Measurements from ENCODE around the gene DYNLT4.
"Not testable (repeated sequence)": the region's sequence is repeated elsewhere in the genome, so short reads cannot be mapped to it uniquely, and the experiment has no call there.

The DYNLT4 gene

DNA sequence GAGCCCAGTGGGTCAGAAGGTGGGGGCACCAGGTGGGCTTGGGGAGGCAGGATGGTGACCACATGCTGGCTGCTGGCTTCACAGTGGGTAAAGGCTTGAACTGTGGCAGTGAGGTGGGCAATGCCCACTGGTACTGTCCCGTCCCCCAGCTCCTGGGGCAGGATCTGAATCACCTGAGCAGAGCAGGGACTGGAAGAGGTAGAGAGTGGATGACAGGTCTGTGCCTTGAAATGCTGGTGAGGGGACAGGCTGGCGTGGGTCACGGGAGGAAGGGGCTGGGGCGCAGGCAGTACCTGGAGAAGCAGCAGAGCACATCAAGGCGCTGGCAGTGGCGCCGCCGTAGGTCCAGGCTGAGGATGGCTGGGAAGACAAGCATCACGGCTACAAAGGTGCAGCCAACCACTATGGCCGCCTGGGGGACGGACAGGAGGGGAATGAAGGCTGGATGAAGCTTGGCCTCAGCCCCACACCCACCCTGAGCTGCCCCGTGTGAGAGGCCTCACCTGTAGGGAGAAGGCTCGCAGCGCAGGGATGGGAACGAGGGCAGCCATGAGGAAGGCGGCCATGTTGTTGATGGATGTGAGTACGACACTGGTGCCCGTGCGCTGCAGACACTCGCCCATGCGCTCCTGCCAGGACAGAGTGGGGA is 21.0 kb upstream of the DYNLT4 start:
- no peak for DNase-seq

DNA sequence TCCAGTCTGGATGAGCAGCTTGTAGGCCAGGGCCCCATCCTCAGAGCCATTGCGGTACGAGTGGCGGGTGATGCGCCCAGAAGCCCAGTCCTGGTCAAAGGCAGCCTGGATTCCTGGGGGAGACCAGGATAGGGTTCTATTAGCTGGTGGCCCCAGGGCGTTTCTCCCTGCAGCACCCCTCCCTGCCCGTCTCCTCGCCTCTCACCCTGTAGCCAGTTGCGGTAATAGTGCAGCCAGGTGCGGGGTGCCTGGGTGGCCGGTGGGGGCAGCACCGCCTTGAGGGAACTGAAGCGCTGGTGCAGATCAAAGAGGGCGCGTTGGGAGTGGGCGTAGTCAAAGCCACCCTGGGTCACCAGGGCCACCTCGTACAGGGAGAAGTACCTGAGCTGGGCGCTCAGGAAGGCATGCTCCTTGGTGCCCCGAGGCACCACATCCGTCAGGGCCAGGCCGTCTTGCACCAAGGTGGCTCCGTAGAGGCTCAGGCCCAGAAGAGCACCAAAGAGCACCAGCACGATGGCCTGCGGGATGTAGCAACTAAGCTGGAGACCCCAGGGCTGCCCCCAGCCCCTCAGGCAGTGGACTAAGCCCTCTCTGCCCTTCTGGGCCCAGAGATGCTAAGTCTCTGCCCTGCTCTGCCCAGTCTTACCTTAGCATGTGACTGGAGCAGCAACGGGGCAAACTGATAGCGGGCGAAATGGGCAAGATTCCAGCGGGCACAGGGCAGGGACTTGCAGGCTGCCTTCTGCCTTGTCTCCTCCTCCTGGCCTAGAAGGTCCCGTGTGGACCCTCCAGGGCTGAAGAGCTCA is 20.2 kb upstream of the DYNLT4 start:
- DNase-seq = no peak

DNA sequence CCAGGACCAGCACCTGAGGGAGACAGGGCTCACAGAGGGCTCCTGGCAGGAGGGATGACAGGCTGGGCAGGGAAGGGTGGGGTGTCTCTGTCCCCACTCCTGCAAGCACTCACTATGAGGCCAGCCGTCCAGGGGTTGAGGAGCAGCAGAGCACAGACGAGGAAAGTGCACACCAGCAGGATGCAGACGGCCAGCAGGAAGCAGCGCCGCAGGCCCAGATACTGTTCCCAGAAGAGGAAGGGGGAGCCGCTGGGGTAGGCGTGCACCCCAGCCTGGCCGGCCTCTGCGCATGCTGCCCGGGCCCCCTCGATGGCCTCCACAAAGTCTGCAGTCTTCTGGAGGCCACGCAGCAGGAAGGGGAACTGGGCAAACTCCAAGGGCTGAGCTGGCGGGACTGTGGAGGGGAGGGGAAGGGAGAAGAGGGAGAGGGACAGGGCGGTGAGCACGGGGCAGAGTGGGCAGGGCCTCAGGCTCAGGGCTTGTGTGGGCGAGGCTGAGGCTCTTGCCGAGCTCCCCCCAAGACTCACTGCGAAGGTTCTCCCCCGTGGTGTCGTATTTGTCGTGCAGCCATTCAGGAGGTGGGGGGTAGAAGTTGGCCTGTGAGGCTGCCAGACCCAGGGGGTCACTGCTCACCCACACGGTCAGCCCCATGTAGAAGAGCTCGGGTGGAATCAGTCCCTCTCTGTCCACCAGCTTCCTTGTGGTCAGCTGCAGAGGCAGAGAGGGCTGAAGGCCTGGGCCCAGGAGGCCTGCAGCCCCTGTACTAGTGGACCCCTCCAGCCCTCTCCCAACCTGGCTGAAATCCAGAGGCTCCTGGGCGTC is 19.4 kb upstream of the DYNLT4 start:
- no peak for DNase-seq

DNA sequence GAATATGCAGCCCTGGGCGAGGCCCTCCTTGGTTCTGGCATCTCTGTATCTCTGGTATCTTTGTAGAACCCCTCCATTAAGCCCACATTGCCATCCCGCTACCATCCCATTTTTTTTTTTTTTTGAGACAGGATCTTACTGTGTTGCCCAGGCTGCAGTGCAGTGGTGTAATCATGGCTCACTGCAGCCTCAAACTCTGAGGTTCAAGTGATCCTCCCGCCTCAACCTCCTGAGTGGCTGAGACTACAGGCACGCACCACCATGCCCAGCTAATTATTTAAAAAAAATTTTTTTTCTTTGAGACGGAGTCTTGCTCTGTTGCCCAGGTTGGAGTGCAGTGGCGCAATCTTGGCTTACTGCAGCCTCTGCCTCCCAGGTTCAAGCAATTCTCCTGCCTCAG is 17.2 kb upstream of the DYNLT4 start:
- not testable (repeated sequence) for DNase-seq

GRCh38 chr1:44822981-44823451 is 15.9 kb upstream of the DYNLT4 start:
- no peak for DNase-seq

- no peak for DNase-seq
Observed at GRCh38 chr1:44822131-44822701, 15.1 kb upstream of the DYNLT4 start.

- no peak for DNase-seq
Observed at GRCh38 chr1:44821240-44821715, 14.1 kb upstream of the DYNLT4 start.

DNA sequence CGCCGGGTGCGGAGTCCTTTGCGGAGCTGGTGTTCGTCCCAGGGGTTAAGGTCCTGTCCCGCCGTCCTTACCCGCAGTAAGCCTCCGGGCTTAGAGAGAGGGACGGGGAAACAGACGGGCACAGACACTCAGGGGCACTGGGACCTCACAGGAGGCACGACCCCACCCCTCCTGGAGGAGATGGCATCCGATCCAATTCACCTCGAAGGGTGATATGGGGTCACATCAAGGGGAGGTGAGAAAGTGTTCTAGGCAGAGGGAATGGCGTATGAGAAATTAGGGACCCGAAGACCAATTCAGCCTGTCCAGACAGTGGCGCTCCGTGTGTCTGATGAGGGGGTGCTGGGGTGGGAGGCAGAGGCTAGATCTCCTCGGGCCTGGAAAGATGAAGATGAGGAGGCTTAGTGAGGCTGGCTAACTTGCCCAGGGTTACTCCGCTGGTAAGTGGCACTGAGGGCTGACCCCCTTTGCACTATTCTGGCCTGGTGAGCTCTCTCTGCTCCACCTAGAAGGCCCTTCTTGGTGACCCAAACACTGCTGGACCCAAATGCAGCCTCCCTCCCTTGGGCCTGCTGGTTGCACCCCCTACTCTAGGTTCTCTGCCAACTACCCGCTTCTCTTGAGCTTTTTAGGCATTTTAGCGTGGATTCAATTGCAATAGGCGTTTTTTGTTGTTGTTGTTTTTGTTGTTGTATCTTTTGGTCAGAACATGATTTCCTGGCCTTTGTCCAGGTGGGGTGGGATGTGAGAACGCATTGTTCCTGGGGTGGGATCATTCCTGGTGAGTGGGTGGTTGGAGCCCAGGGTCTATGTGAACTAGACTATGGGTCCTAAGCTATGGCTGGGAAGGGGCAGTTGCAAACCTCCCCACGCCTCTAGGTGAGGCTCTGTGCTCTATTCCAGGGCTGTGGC is 13.4 kb upstream of the DYNLT4 start:
- no peak for DNase-seq

GRCh38 chr1:44819608-44820327 is 12.6 kb upstream of the DYNLT4 start:
- peak in 1 of 2 experiments; percentile 32 for DNase-seq

GRCh38 chr1:44819196-44819607 is 12.1 kb upstream of the DYNLT4 start:
- no peak for DNase-seq

GRCh38 chr1:44817771-44818495 is 10.8 kb upstream of the DYNLT4 start:
- no peak for DNase-seq

DNA sequence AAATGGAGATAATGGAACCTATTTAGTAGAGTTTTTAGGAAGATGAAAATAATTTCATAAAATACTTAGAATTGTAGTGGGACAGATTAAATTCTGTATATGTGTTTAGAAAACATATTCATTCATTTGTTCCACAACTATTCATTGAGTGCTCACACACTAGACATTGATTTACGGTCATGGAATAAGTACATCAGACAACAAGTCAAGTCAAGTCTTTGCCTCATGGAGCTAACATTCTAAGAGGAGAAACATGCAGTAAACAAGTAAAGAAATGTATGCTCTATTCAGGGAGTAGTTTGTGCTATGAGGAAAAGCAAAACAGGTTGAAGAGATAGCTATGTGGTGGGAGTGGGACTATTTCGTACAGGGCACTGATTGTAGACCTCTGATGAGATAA is 10.2 kb upstream of the DYNLT4 start:
- no peak for DNase-seq

- not testable (repeated sequence) for DNase-seq
Observed at GRCh38 chr1:44815926-44816325, 8.8 kb upstream of the DYNLT4 start.

- no peak for DNase-seq
Observed at GRCh38 chr1:44812822-44813543, 5.8 kb upstream of the DYNLT4 start.

DNA sequence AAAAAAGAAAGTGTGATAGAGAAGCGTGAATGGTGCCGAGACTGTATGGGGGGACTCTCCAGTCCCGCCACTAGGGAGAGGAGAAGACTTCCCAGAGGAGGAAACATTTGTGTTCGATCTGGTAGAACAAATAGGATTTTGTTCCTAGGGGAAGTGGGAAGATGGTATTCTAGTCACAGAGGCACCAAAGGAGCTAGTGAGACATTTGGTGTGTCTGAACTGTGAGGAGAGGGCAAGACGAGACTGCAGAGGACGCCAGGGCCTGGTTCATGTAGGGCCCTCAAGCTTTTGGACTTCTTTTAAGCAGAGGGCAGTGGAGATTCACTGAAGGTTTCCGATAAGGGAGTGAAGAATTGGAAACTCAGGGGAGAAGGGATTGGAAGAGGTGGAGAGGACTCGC is 4.1 kb upstream of the DYNLT4 start:
- DNase-seq = no peak

DNA sequence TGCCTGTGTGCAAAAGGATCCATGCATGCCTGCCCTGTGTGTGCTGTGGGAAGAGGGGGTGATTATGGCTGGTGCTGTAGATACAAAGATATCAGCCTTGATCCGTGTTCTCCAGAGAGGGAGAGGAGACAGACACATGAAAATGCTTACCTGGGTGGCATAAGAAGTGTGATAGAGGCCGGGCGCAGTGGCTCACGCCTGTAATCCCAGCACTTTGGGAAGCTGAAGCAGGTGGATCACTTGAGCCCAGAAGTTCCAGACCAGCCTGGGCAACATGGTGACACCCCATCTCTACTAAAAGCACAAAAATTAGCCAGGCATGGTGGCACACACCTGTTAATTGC is 3.6 kb upstream of the DYNLT4 start:
- DNase-seq = not testable (repeated sequence)

DNA sequence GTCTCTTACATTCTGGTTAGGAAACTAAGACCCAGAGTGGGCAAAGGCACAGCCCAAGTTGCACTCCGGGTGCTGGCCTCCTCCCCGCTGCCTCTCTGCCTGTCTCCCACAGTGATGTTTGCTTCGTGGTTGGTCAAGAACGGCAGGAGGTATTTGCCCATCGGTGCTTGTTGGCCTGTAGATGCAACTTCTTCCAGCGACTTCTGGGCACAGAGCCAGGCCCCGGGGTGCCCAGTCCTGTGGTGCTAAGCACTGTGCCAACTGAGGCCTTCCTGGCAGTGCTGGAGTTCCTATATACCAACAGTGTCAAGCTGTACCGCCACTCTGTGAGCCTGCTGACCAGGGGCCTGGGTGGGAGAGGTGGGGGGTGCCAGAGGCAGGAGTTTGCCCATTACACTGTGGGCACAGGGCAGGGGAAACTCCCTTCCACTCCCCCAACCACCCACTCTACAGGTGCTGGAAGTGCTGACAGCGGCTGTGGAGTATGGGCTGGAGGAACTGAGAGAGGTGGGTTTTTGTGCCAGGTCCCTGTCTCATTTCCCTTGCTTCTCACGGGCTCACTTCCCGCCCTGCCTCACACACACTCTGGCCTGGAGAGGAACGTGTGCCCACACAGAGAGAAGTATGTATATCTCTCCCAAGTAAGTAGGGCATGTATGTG is 3.1 kb upstream of the DYNLT4 start:
- no peak for DNase-seq

DNA sequence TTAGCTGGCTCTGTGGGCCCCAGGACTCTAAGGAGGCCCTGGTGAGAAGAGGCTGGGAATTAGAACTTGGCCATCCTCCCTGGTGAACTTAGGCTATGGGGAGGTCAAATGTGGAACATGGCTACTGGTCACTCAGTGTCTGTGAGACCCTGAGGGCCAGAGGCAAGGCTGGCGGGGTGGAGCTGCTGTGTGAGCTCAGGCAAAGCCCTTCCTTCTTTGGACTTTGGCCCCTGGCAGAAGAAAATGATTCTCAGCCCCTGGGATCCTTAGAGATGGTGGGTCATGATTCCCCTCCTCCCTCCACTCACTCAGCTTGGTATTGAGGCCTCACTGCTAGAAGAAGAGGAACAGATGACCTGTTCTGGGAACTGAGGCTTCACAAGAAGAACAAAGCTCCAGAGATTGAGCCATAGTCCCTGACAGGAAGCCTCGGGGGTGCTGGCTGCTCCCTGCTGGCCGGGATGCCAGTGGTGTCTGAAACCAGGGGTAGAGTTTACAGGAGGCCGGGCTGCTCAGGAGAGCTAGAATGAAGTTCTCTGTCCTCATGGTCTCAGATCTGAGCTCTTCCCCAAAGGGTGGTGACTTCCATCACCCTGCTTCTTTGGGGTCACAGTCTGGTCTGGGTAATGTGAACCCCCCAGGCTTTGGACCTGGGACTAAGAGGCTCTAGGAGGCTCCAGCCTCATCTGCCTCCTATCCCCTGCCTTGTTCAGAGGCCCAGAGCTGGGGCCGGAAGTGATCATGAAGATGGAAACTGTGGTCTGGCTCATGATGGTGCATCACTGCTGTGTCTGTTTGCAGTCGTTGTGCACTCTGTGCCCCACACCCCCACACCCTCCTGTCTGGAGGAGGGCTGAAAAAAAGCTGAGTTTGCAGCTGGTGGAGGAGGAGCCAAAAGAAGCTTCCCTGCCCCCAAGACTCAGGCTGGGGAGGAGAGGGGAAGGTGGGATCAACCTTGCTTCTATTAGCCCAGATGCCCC is 2.1 kb upstream of the DYNLT4 start:
- no peak for DNase-seq

Data from NCI-H187 (cell line).